ENCODE measurements around the gene GPRC5C.

Gene GPRC5C

DNA sequence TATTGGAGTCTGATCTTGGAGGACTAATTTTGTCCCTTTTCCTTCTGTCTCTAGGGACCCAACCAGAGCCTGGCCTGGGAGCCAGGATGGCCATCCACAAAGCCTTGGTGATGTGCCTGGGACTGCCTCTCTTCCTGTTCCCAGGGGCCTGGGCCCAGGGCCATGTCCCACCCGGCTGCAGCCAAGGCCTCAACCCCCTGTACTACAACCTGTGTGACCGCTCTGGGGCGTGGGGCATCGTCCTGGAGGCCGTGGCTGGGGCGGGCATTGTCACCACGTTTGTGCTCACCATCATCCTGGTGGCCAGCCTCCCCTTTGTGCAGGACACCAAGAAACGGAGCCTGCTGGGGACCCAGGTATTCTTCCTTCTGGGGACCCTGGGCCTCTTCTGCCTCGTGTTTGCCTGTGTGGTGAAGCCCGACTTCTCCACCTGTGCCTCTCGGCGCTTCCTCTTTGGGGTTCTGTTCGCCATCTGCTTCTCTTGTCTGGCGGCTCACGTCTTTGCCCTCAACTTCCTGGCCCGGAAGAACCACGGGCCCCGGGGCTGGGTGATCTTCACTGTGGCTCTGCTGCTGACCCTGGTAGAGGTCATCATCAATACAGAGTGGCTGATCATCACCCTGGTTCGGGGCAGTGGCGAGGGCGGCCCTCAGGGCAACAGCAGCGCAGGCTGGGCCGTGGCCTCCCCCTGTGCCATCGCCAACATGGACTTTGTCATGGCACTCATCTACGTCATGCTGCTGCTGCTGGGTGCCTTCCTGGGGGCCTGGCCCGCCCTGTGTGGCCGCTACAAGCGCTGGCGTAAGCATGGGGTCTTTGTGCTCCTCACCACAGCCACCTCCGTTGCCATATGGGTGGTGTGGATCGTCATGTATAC is 8.0 kb downstream of the GPRC5C start:
- no CpG with 5 or more reads among the region's 31 CpGs for WGBS (ENCODE audit: extremely low coverage, insufficient coverage, low lambda C conversion rate)
- no peaks in the 10 kb centered on the region for H3K27me3 ChIP-seq (ENCODE audit: insufficient read depth, low read length, poor library complexity)

DNA sequence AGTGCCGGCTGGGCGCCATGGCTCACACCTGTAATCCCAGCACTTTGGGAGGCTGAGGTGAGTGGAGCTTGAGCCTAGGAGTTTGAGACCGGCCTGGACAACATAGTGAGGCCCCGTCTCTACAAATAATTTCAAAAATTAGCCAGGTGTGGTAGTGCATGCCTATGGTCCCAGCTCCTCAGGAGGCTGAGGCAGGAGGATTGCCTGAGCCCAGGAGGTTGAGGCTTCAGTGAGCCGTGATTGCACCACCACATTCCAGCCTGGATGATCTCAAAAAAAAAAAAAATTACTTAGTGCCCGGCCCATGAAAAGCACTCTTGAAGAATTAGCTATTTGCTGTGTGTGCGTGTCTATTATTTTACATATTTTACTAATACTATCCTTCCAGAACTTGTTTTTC is 9.6 kb downstream of the GPRC5C start:
- Histone ChIP-seq H3K4me2 (ENCODE audit: low read length) (no peak overlapping the region), H3K23ac (ENCODE audit: low read length) (no peak overlapping the region), H2BK5ac (ENCODE audit: low read length) (no peak overlapping the region), H3K36me3 (ENCODE audit: control insufficient read depth, insufficient read depth, low read length) (no peaks in the 10 kb centered on the region), H3K4me1 (ENCODE audit: control insufficient read depth, low read depth, low read length) (peaks cover 2% of the 10 kb centered on the region), H2AK5ac (ENCODE audit: low read length) (no peak overlapping the region), H3K18ac (ENCODE audit: low read length) (no peak overlapping the region), H2BK120ac (ENCODE audit: low read depth, low read length) (no peak overlapping the region), H3K79me1 (ENCODE audit: low read length) (no peaks in the 10 kb centered on the region), H4K5ac (ENCODE audit: low read length) (no peak overlapping the region), H3K27ac (ENCODE audit: low read depth, low read length) (no peak overlapping the region), H4K8ac (ENCODE audit: low read depth, low read length) (no peak overlapping the region), H3K27me3 (ENCODE audit: insufficient read depth, low read length, poor library complexity) (no peaks in the 10 kb centered on the region), H3K79me2 (ENCODE audit: control insufficient read depth, insufficient read depth, low read length) (no peaks in the 10 kb centered on the region), H2BK15ac (replicated peaks; ENCODE audit: low read depth) (no peak overlapping the region), H3K4ac (ENCODE audit: low read depth, low read length) (no peak overlapping the region), H3K56ac (ENCODE audit: low read length) (no peak overlapping the region), H3K4me3 (ENCODE audit: low read length) (no peak overlapping the region), H3K9ac (ENCODE audit: low read length) (no peak overlapping the region)
- no peak for DNase-seq
- WGBS (ENCODE audit: extremely low coverage, insufficient coverage, low lambda C conversion rate): no CpG with 5 or more reads among the region's 7 CpGs

More for the DNA sequence above, 8.0 kb downstream of the GPRC5C start:
- no peak overlapping the region for H4K8ac ChIP-seq (ENCODE audit: low read depth, low read length)
- H3K56ac ChIP-seq (ENCODE audit: low read length): no peak overlapping the region
- no peak overlapping the region for H3K18ac ChIP-seq (ENCODE audit: low read length)
- no peaks in the 10 kb centered on the region for H3K79me1 ChIP-seq (ENCODE audit: low read length)
- no peak overlapping the region for H3K4ac ChIP-seq (ENCODE audit: low read depth, low read length)
- no peak overlapping the region for H2BK15ac ChIP-seq (replicated peaks; ENCODE audit: low read depth)
- H4K5ac ChIP-seq (ENCODE audit: low read length): no peak overlapping the region
- H3K23ac ChIP-seq (ENCODE audit: low read length): no peak overlapping the region
- H3K27ac ChIP-seq (ENCODE audit: low read depth, low read length): no peak overlapping the region
- H3K79me2 ChIP-seq (ENCODE audit: control insufficient read depth, insufficient read depth, low read length): no peaks in the 10 kb centered on the region
- no peak overlapping the region for H2BK5ac ChIP-seq (ENCODE audit: low read length)
- H3K36me3 ChIP-seq (ENCODE audit: control insufficient read depth, insufficient read depth, low read length): no peaks in the 10 kb centered on the region
- H3K9ac ChIP-seq (ENCODE audit: low read length): no peak overlapping the region
- H2BK120ac ChIP-seq (ENCODE audit: low read depth, low read length): no peak overlapping the region
- H2AK5ac ChIP-seq (ENCODE audit: low read length): no peak overlapping the region
- no peak overlapping the region for H3K4me2 ChIP-seq (ENCODE audit: low read length)
- DNase-seq: no peak
- peaks cover 2% of the 10 kb centered on the region for H3K4me1 ChIP-seq (ENCODE audit: control insufficient read depth, low read depth, low read length)
- H3K4me3 ChIP-seq (ENCODE audit: low read length): no peak overlapping the region

DNA sequence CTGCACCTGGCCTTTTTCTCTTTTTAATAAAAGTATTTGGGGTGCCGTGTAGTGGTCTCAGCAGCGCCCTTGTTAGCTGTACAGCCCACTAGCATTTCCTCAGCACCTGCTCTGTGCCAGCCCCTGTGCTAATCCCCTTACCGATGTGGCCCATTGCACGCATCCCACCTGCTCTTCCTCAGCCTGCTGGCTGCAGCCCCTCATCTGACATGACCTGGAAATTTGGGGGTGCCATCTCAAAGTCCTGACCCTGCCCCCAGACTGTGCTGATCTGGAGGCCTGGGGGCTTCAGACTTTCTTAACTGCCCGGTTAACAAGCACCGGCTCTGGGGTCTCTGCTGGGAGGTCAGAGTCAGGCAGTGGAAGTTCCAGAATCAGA is 10.4 kb downstream of the GPRC5C start:
- Histone ChIP-seq H2BK5ac (ENCODE audit: low read length) (no peak overlapping the region), H3K27me3 (ENCODE audit: insufficient read depth, low read length, poor library complexity) (no peaks in the 10 kb centered on the region), H3K36me3 (ENCODE audit: control insufficient read depth, insufficient read depth, low read length) (no peaks in the 10 kb centered on the region), H2BK15ac (replicated peaks; ENCODE audit: low read depth) (no peak overlapping the region), H2AK5ac (ENCODE audit: low read length) (no peak overlapping the region), H3K27ac (ENCODE audit: low read depth, low read length) (no peak overlapping the region), H3K9ac (ENCODE audit: low read length) (no peak overlapping the region), H2BK120ac (ENCODE audit: low read depth, low read length) (no peak overlapping the region), H3K79me1 (ENCODE audit: low read length) (no peaks in the 10 kb centered on the region), H3K56ac (ENCODE audit: low read length) (no peak overlapping the region), H4K8ac (ENCODE audit: low read depth, low read length) (no peak overlapping the region), H3K4me3 (ENCODE audit: low read length) (no peak overlapping the region), H4K5ac (ENCODE audit: low read length) (no peak overlapping the region), H3K4me2 (ENCODE audit: low read length) (no peak overlapping the region), H3K4ac (ENCODE audit: low read depth, low read length) (no peak overlapping the region), H3K23ac (ENCODE audit: low read length) (no peak overlapping the region), H3K18ac (ENCODE audit: low read length) (no peak overlapping the region), H3K79me2 (ENCODE audit: control insufficient read depth, insufficient read depth, low read length) (no peaks in the 10 kb centered on the region), H3K4me1 (ENCODE audit: control insufficient read depth, low read depth, low read length) (peaks cover 2% of the 10 kb centered on the region)
- no peak for DNase-seq
- WGBS (ENCODE audit: extremely low coverage, insufficient coverage, low lambda C conversion rate): no CpG with 5 or more reads among the region's 6 CpGs

DNA sequence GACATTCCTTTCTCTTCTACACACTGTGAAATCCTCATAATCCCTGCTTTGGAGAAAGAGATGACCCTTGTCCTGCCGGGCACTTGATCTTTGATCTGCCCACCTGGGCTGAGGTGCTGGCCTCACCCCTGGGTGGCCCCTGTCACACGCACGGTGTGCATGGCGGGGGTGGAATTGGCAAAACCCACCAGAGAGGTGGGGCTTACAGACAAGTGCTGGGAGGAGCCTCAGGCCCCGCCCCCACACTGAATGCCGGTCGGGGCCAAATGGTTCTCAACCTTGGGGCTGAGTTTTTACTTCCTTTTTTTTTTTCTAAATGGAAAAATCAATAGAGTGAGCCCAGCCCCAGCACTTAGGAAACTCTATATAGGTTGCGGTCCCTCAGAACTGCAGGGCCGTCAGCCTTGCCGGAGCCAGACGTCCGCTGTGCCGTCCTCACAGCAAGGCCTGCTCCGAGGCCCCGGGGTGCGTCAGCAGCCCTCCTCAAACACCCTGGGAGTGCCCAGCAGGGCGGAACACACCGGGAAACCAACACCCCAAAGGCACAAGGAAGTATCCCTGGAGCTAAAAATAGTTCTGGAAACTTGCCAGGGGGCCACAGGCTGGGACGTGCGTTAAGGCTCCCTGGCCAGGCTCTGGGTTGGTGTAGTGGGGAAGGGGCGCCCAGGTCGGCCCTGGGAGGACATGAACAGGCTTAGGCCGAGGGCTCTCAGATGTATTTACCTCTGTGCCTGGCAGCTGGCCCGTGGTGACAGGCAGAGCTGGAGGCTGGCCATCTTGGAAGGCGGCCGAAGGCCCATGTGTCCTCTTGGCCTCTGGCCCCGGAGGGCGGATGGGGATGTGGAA is 11.0 kb downstream of the GPRC5C start:
- no CpG with 5 or more reads among the region's 28 CpGs for WGBS (ENCODE audit: extremely low coverage, insufficient coverage, low lambda C conversion rate)
- DNase-seq: no peak
- no peak overlapping the region for H3K27ac ChIP-seq (ENCODE audit: low read depth, low read length)

DNA sequence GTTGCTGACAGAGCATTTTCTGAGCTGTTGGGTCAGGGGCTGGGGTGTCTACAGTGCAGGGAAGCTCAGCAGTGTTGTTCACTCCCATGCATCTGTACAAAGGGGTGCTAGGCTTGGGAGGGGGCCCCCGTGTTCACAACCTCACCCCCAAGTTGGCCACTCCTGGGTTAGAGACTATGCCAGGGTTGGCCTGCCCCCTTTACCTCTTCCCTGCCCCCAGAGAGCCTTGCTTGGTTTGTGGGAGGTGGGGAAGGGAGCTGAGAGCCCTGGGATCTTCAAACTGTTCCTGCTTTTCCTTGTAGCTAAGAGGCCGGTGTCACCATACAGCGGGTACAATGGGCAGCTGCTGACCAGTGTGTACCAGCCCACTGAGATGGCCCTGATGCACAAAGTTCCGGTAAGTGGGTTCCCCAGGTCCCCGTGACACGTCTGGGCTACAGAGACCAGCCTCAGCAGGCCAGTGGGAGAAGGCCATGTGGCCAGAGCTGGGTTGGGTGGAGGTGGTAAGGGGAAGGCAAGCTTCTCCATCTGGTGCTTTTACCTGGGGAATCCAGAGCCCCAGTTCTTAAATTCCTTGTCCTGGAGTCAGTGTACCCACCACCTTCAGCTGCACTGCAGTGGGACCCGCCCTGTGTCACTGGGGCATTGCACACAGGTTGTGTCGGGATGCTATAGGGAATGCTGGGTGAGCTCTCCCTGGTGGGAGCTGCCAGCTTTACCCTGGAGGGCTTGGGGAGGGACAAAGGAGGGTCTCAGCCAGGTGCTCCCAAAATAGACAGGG is 11.8 kb downstream of the GPRC5C start:
- H2BK5ac ChIP-seq (ENCODE audit: low read length): no peak overlapping the region
- no peak overlapping the region for H3K4ac ChIP-seq (ENCODE audit: low read depth, low read length)
- H3K4me3 ChIP-seq (ENCODE audit: low read length): no peak overlapping the region
- no peak for DNase-seq
- no peak overlapping the region for H4K8ac ChIP-seq (ENCODE audit: low read depth, low read length)
- no peaks in the 10 kb centered on the region for H3K79me2 ChIP-seq (ENCODE audit: control insufficient read depth, insufficient read depth, low read length)
- H2BK120ac ChIP-seq (ENCODE audit: low read depth, low read length): no peak overlapping the region
- H3K56ac ChIP-seq (ENCODE audit: low read length): no peak overlapping the region
- no peak overlapping the region for H4K5ac ChIP-seq (ENCODE audit: low read length)
- no peak overlapping the region for H3K27ac ChIP-seq (ENCODE audit: low read depth, low read length)
- no peak overlapping the region for H3K9ac ChIP-seq (ENCODE audit: low read length)
- no CpG with 5 or more reads among the region's 8 CpGs for WGBS (ENCODE audit: extremely low coverage, insufficient coverage, low lambda C conversion rate)
- no peak overlapping the region for H3K23ac ChIP-seq (ENCODE audit: low read length)
- H3K79me1 ChIP-seq (ENCODE audit: low read length): no peaks in the 10 kb centered on the region
- no peaks in the 10 kb centered on the region for H3K27me3 ChIP-seq (ENCODE audit: insufficient read depth, low read length, poor library complexity)
- no peak overlapping the region for H2AK5ac ChIP-seq (ENCODE audit: low read length)
- no peaks in the 10 kb centered on the region for H3K36me3 ChIP-seq (ENCODE audit: control insufficient read depth, insufficient read depth, low read length)
- H3K18ac ChIP-seq (ENCODE audit: low read length): no peak overlapping the region
- peaks cover 2% of the 10 kb centered on the region for H3K4me1 ChIP-seq (ENCODE audit: control insufficient read depth, low read depth, low read length)
- no peak overlapping the region for H3K4me2 ChIP-seq (ENCODE audit: low read length)
- no peak overlapping the region for H2BK15ac ChIP-seq (replicated peaks; ENCODE audit: low read depth)

More for the DNA sequence above, 11.0 kb downstream of the GPRC5C start:
- Histone ChIP-seq H4K5ac (ENCODE audit: low read length) (no peak overlapping the region), H3K36me3 (ENCODE audit: control insufficient read depth, insufficient read depth, low read length) (no peaks in the 10 kb centered on the region), H3K4ac (ENCODE audit: low read depth, low read length) (no peak overlapping the region), H2BK120ac (ENCODE audit: low read depth, low read length) (no peak overlapping the region), H3K9ac (ENCODE audit: low read length) (peak overlapping the region; percentile 42), H2AK5ac (ENCODE audit: low read length) (no peak overlapping the region), H3K79me2 (ENCODE audit: control insufficient read depth, insufficient read depth, low read length) (no peaks in the 10 kb centered on the region), H3K4me2 (ENCODE audit: low read length) (no peak overlapping the region), H3K18ac (ENCODE audit: low read length) (no peak overlapping the region), H3K27me3 (ENCODE audit: insufficient read depth, low read length, poor library complexity) (no peaks in the 10 kb centered on the region), H3K56ac (ENCODE audit: low read length) (peak overlapping the region; percentile 70), H2BK15ac (replicated peaks; ENCODE audit: low read depth) (no peak overlapping the region), H3K23ac (ENCODE audit: low read length) (no peak overlapping the region), H4K8ac (ENCODE audit: low read depth, low read length) (no peak overlapping the region), H3K4me1 (ENCODE audit: control insufficient read depth, low read depth, low read length) (peaks cover 2% of the 10 kb centered on the region), H3K4me3 (ENCODE audit: low read length) (no peak overlapping the region), H2BK5ac (ENCODE audit: low read length) (no peak overlapping the region), H3K79me1 (ENCODE audit: low read length) (no peaks in the 10 kb centered on the region)
